Heart left ventricle (tissue), 13 donors: ENCODE measurements around the gene TTLL9.

Experiments used
- POLR2A ChIP-seq, 2 donors: fragments of 450-650 bp; IDR thresholded peaks; one replicate each; pipeline ENCODE4 v1.6.1; 2017; ENCODE audit warnings: antibody characterized with exemption in 2 of 2, mild to moderate bottlenecking in 2 of 2, moderate library complexity in 2 of 2
- TF ChIP-seq, protein P1 (sequence below), 12 donors: fragments of 200-600 bp; sonication (generic) in 4 of 12; IDR thresholded peaks; one replicate each; pipeline versions ENCODE4 v1.5.0 to v1.8.0; 2018 to 2022; ENCODE audit warnings: antibody characterized with exemption in 12 of 12, mild to moderate bottlenecking in 5 of 12
- donor health status: ischemic (EF 13 %, LVEDD 7.1; RV severe dilation, severe dysfunction).
- donor health status: DM: no; HTN: yes; CAD: no.
- donor health status: DM: no; HTN: no; CAD: no.
- donor health status: ischemic (EF 25% LVEDD 6.9; RV normal size, moderate dysfunction).
- donor health status: ischemic (EF 25% LVEDD 5.7; RV mildly dilated, moderate dysfunction).
- donor health status: ischemic (EF 35%, LVEDD 5.7; RV mildly dilated, moderate dysfunction).
- donor health status: nonischemic (EF 11% LVEDD 7.7; RV severe dilation, severe dysfunction).
- donor health status: DM: yes; HTN: yes; CAD: no.
- donor health status: PGD.
- donor health status: ischemic (EF 29% LVEDD 5.4; RV normal size, mild dysfunction).
- donor health status: nonischemic (EF 23%, LVEDD 6.1; RV moderate dilation, normal function).

DNA sequence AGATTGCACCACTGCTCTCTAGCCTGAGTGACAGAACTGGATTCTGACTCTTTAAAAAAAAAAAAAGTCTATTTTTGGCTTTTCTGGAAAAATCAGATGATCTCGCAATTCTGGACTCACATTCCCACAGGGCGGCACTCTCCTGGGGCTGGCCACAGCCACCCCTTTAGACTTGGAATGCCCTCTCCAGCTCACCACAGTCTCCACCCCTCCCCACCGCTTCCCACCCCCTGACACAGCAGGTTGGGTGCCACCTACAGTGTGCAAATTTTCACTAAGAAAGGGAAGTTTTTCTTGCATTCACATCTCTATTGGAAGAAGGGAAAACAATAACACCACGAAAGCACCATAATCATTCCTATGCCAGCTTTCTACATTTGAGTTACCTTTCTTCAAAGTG, 66.0 kb downstream of the TTLL9 start:
- no peak for TF ChIP-seq POLR2A (IDR thresholded peaks at IDR 0.05)
- TF ChIP-seq, protein P1, sequence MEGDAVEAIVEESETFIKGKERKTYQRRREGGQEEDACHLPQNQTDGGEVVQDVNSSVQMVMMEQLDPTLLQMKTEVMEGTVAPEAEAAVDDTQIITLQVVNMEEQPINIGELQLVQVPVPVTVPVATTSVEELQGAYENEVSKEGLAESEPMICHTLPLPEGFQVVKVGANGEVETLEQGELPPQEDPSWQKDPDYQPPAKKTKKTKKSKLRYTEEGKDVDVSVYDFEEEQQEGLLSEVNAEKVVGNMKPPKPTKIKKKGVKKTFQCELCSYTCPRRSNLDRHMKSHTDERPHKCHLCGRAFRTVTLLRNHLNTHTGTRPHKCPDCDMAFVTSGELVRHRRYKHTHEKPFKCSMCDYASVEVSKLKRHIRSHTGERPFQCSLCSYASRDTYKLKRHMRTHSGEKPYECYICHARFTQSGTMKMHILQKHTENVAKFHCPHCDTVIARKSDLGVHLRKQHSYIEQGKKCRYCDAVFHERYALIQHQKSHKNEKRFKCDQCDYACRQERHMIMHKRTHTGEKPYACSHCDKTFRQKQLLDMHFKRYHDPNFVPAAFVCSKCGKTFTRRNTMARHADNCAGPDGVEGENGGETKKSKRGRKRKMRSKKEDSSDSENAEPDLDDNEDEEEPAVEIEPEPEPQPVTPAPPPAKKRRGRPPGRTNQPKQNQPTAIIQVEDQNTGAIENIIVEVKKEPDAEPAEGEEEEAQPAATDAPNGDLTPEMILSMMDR (IDR thresholded peaks at IDR 0.05): no peak
